Measurements from ENCODE around the gene MUC2. TPM values are rescaled to one million over a fixed set of nuclear protein-coding genes. Genes with fewer than 3 reads are reported as not detected.

Gene MUC2
- total and polyA plus RNA-seq, 9 of the 15 experiments (the other 6 are each of a cell fraction or from before 2014, with no cell fraction given), result under 0.01 to 0.18 TPM; not detected in 7

GRCh38 chr11:1082346-1082727 lies 7.7 kb downstream of the MUC2 start (continued):
- TF ChIP-seq ZBTB43 (CRISPR knock-in tag; IDR thresholded peaks at IDR 0.05), result no peak

- TF ChIP-seq CXXC5 (CRISPR knock-in tag; IDR thresholded peaks at IDR 0.05), result no peak
- peak; percentile 56 for TF ChIP-seq USF1 (CRISPR knock-in tag; IDR thresholded peaks at IDR 0.05)
- TF ChIP-seq USF2 (CRISPR knock-in tag; IDR thresholded peaks at IDR 0.05), result peak; percentile 50
- intact Hi-C loops (cut with micrococcal nuclease), result no loop called here
- no peak for DNase-seq (ENCODE audit: extremely low read depth in 1 of 4, low spot score in 3 of 4)
- H3K9ac ChIP-seq (ENCODE audit: insufficient read depth in 1 of 2, low read depth in 2 of 2, low read length in 2 of 2), result no peak overlapping the region
- no peaks in the 10 kb centered on the region for H3K79me2 ChIP-seq (ENCODE audit: control insufficient read depth, insufficient read depth, low read length)
- no peaks in the 10 kb centered on the region for H3K36me3 ChIP-seq (ENCODE audit: control insufficient read depth, insufficient read depth, low read length)
- BruUV-seq (replicated peaks), result no TSS peak
- H3K9me1 ChIP-seq (ENCODE audit: control insufficient read depth, insufficient read depth, low read length), result no peaks in the 10 kb centered on the region
- POLR2A ChIA-PET, result interaction anchor here (0.6 to 0.7 kb wide), 4 partner anchors 29 to 145 kb away, joined by 3 to 4 read pairs (median 3); no protein-coding TSS in a partner anchor
- WGBS (ENCODE audit: insufficient coverage, low coverage, missing lambda C conversion rate), result 4% methylated on average over 28 of the region's 33 CpGs
- H2AFZ ChIP-seq (ENCODE audit: low read depth, low read length), result no peak overlapping the region
- H3K9me3 ChIP-seq (replicated peaks; ENCODE audit: control insufficient read depth, insufficient read depth, low read depth, low read length), result no peaks in the 10 kb centered on the region
- ATAC-seq, result no peak
- in situ Hi-C loops (cut with MboI), result no loop called here
- H3K4me2 ChIP-seq (ENCODE audit: insufficient read depth, low read length), result no peak overlapping the region
- H3K4me1 ChIP-seq (replicated peaks in 1 of 2; ENCODE audit: control insufficient read depth in 2 of 2, insufficient read depth in 2 of 2, low read length in 2 of 2), result peaks cover 0 to 22% of the 10 kb centered on the region in 2 experiments; a peak in 2 of 5 replicates
- H3K27me3 ChIP-seq (ENCODE audit: control insufficient read depth in 2 of 2, insufficient read depth in 2 of 2, low read length in 2 of 2), result peaks cover 8 to 43% of the 10 kb centered on the region in 2 experiments; a peak in 4 of 5 replicates
- no peak overlapping the region for H3K27ac ChIP-seq (ENCODE audit: extremely low read depth, low read depth, low read length)
- no peak for FAIRE-seq
- H3K4me3 ChIP-seq, result no peak overlapping the region
- H4K20me1 ChIP-seq (replicated peaks; ENCODE audit: control insufficient read depth, insufficient read depth, low read length), result no peaks in the 10 kb centered on the region
- CTCF ChIA-PET (ENCODE audit: low intra/inter-chr PET ratio), result no interaction called here
Measured at GRCh38 chr11:1082728-1083620, 8.3 kb downstream of the MUC2 start.
